ENCODE data around the gene EEA1. TPM values are rescaled to one million over a fixed set of nuclear protein-coding genes. Genes with fewer than 3 reads are reported as not detected.

The EEA1 gene
- total RNA-seq (2014; rRNA removed; shearing (Covaris generic)): 15.5 and 18.3 TPM in 2 replicates

GRCh38 chr12:92928962-92929915 is at the start of gene EEA1:
Gene EEA1 (minus strand): TSS chr12:92929295. CDS start chr12:92929066, 229 bp downstream.

Small RNA genes lying within 50 kb of the gene (small RNA-seq; reads per million reads assigned to genes)
- gene RNU6-1329P: not detected

Other genes starting within 250 kb of the EEA1 start
- gene PLEKHG7, start 226.3 kb downstream of the EEA1 start, total RNA-seq (2014; rRNA removed; shearing (Covaris generic)): not detected in 2 replicates